Hepatocyte (in vitro differentiated cells): ENCODE results near the gene ISCU.

Experiments
- CTCF ChIP-seq: fragments of 200-600 bp; sonication (generic); IDR thresholded peaks from 2 replicates; pipeline ENCODE4 v1.5.1; 2016; ENCODE audit warnings: antibody characterized with exemption, mild to moderate bottlenecking; ENCODE audit not compliant: poor library complexity
- EZH2 ChIP-seq: fragments of 200-600 bp; sonication (generic); IDR thresholded peaks from 2 replicates; pipeline ENCODE4 v1.6.1; 2016; ENCODE audit warnings: antibody characterized with exemption, mild to moderate bottlenecking, borderline replicate concordance

DNA sequence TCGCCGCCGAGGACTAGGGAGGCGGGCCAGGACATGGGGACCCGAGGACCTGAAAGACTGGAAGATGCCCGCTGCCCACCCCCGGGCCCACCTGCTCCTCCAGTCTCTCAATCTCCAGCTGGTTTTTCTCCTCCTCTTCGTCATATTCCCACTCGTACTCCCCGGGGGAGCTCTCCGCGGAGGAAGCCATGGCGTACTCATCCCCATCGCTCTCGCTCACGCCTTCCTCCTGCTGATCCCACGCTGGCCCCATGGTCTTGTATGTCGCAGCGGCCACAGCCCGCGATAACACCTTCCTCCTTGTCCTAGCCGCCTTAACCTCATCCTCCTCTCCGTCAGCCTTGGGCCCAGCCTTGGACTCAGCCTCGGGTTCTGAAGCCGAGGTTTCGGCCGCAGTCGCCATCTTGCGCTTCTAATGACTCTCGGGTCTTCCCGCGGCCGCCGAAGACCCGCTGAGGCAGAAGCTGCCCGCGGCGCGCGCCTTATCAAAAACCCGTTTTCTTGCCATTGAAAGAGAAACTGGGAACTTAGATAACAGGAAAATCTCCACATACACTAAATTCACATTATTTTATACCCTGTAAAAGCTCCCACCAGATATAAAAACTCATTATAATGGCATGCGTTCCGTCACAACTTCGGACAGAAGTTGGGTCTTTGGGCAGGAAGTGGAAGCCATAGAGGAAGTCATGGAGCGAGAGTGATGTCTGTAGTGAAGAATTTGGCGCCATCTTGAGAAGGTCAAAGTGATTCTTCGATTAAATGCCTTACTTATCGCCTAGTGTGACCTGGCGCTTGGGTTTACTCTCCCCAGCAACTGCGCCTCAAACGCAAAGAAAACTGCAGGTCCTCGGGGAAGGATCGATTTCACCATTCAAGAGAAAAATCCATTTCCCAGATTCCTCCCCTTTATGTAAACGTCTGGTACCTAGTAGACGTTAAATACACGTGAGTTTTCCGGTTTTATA is 1.4 kb upstream of the ISCU start, which contains the start of gene SART3:
- TF ChIP-seq CTCF (no peak), EZH2 (no peak)
